Measurements from ENCODE around the gene KIF18B.

Gene KIF18B

GRCh38 chr17:44969144-44969780 lies 21.7 kb upstream of the KIF18B start:
- TF ChIP-seq CTCF (conservative IDR thresholded peaks at IDR 0.05; ENCODE audit: control insufficient read depth, insufficient read depth, low read depth, low read length) = no peak
- no peak overlapping the region for H3K4me3 ChIP-seq (ENCODE audit: control insufficient read depth, low read depth, low read length)
- no peak for DNase-seq (ENCODE audit: low read depth)

- DNase-seq (ENCODE audit: low read depth) = peak; percentile 74
- TF ChIP-seq CTCF (conservative IDR thresholded peaks at IDR 0.05; ENCODE audit: control insufficient read depth, insufficient read depth, low read depth, low read length) = no peak
- peak within 1 kb of the TSS; percentile 47 for H3K4me3 ChIP-seq (ENCODE audit: control insufficient read depth, low read depth, low read length)
These were observed 20.9 kb upstream of the KIF18B start, which contains the start of gene C1QL1 for GRCh38 chr17:44968225-44969143. Gene C1QL1, minus strand, starts transcription at chr17:44968303. Its CDS starts 255 bp downstream, at chr17:44968048.

- no peak for TF ChIP-seq CTCF (conservative IDR thresholded peaks at IDR 0.05; ENCODE audit: control insufficient read depth, insufficient read depth, low read depth, low read length)
- H3K4me3 ChIP-seq (ENCODE audit: control insufficient read depth, low read depth, low read length) = no peak overlapping the region
These were observed 20.3 kb upstream of the KIF18B start for GRCh38 chr17:44967907-44968224.

GRCh38 chr17:44967026-44967906 lies 19.7 kb upstream of the KIF18B start:
- no peak for DNase-seq (ENCODE audit: low read depth)
- TF ChIP-seq CTCF (conservative IDR thresholded peaks at IDR 0.05; ENCODE audit: control insufficient read depth, insufficient read depth, low read depth, low read length) = no peak
- H3K4me3 ChIP-seq (ENCODE audit: control insufficient read depth, low read depth, low read length) = no peak overlapping the region

More at GRCh38 chr17:44967907-44968224, 20.3 kb upstream of the KIF18B start:
- DNase-seq (ENCODE audit: low read depth) = no peak

- no peak for DNase-seq (ENCODE audit: low read depth)
- no peak overlapping the region for H3K4me3 ChIP-seq (ENCODE audit: control insufficient read depth, low read depth, low read length)
- TF ChIP-seq CTCF (conservative IDR thresholded peaks at IDR 0.05; ENCODE audit: control insufficient read depth, insufficient read depth, low read depth, low read length) = no peak
These were observed 18.9 kb upstream of the KIF18B start for GRCh38 chr17:44966348-44967025.
